OCI-LY1 (cell line): ENCODE measurements around the gene ELF2.

Experiments used
- CTCF ChIP-seq: fragments of 200-600 bp; sonication (generic), shearing (Covaris generic); IDR thresholded peaks from 2 replicates; pipeline ENCODE4 v1.5.1; 2017; ENCODE audit warnings: mild to moderate bottlenecking, antibody characterized with exemption, low read length, moderate library complexity, mixed read lengths
- EZH2 ChIP-seq: fragments of 200-600 bp; sonication (generic), shearing (Covaris generic); IDR thresholded peaks from 2 replicates; pipeline ENCODE4 v1.8.0; 2017; ENCODE audit warnings: borderline replicate concordance, mixed run types, mild to moderate bottlenecking, antibody characterized with exemption, low read length, moderate library complexity, mixed read lengths

- no peak for TF ChIP-seq CTCF
- no peak for TF ChIP-seq EZH2
Observed at GRCh38 chr4:139042981-139043460, 134.0 kb downstream of the ELF2 start.
